Right cardiac atrium (tissue), 5 donors: ENCODE data around the gene NINJ1. TPM values are rescaled to one million over a fixed set of nuclear protein-coding genes. Genes with fewer than 3 reads are reported as not detected.
"Not testable (repeated sequence)": the region's sequence is repeated elsewhere in the genome, so short reads cannot be mapped to it uniquely, and the experiment has no call there.

Source experiments
- ATAC-seq, 2 donors: fragments of 200-7000 bp; cut with Tn5 transposase; one replicate each; pipeline versions ENCODE4 v1.8.0 to v1.9.1; 2020; ENCODE audit warnings: moderate library complexity in 2 of 2, mild to moderate bottlenecking in 1 of 2
- DNase-seq, 3 donors: peaks; one replicate each; pipeline ENCODE4 v3.0.0-alpha.2; 2020
- H3K27ac ChIP-seq: one replicate; pipeline ENCODE4 v1.5.1; 2013; ENCODE audit warnings: mild to moderate bottlenecking, low read length, control low read depth, moderate library complexity
- H3K27me3 ChIP-seq: one replicate; pipeline ENCODE4 v1.6.1; 2013; ENCODE audit not compliant: control insufficient read depth, insufficient read depth
- H3K4me1 ChIP-seq: one replicate; pipeline ENCODE4 v1.6.1; 2013; ENCODE audit warnings: low read length; ENCODE audit not compliant: control insufficient read depth, insufficient read depth
- H3K4me3 ChIP-seq: one replicate; pipeline ENCODE4 v1.5.1; 2013; ENCODE audit warnings: low read length, control low read depth
- H3K9me3 ChIP-seq: one replicate; pipeline ENCODE4 v1.6.1; 2013; ENCODE audit warnings: low read length; ENCODE audit not compliant: control insufficient read depth
- WGBS: extraction: QIAGEN DNeasy Blood & Tissue Kit; methylation state at CpG from one replicate; pipeline ENCODE4 v1.1.7; 2013; 5-methylcytosine and 5-hydroxymethylcytosine counted together
- intact Hi-C, 4 donors: fragments of 100-400 bp; cut with DNase I; formaldehyde crosslinking; loops; one replicate each; pipeline versions ENCODE4 v1.11.0 to v1.14.0; 2022 to 2023
- polyA plus RNA-seq: library from polyadenylated mRNA; stranded (reverse); fragments of 200-250 nt; gene quantifications from one replicate; pipeline ENCODE4 v1.2.3, GENCODE V29; 2013
- total RNA-seq, 4 donors: library from RNA; stranded (reverse); fragmentation: NEBNext Ultra II Directional; extraction: Animal tissue kit (Norgen Biotek cat#: 25700); gene quantifications; one replicate each; pipeline ENCODE4 v1.2.1, GENCODE V29; 2021
- donor health status: healthy with polysubstance abuse.
- donor health status: DM: no; HTN: yes; CAD: no.
- donor health status: DM: no; HTN: no; CAD: no.
- donor health status: DM: no; HTN: yes; CAD: no; lungs with severe emphysema.
- donor health status: DM: yes; HTN: yes; CAD: no.

Gene NINJ1
- total and polyA plus RNA-seq, 5 donors, result 42.9 to 96.2 (median 62.8) TPM

- ATAC-seq (no peak), DNase-seq (peak in 2 of 3 donors; percentile 18 to 38)
- intact Hi-C loops, result no loop called here
- no peak overlapping the region for H3K4me3 ChIP-seq
- WGBS, result 95% methylated on average over 12 of the region's 12 CpGs
- no peaks in the 10 kb centered on the region for H3K27me3 ChIP-seq
- no peaks in the 10 kb centered on the region for H3K9me3 ChIP-seq
- peaks cover 4% of the 10 kb centered on the region for H3K4me1 ChIP-seq
- no peak overlapping the region for H3K27ac ChIP-seq
Observed at GRCh38 chr9:93117924-93118862, 15.9 kb downstream of the NINJ1 start.

GRCh38 chr9:93117521-93117920, 16.5 kb downstream of the NINJ1 start:
- H3K4me3 ChIP-seq, H3K27ac ChIP-seq, H3K27me3 ChIP-seq, ATAC-seq, H3K9me3 ChIP-seq, intact Hi-C loops, H3K4me1 ChIP-seq: not testable (repeated sequence)
- WGBS, result 87% methylated on average over 9 of the region's 9 CpGs
- peak in 2 of 3 donors; percentile 12 to 18 for DNase-seq

- DNase-seq (peak; percentile 73 to 87 (median 85)), ATAC-seq (peak; percentile 31 to 49)
- H3K4me3 ChIP-seq, result no peak overlapping the region
- no peak overlapping the region for H3K27ac ChIP-seq
- no peaks in the 10 kb centered on the region for H3K27me3 ChIP-seq
- no peaks in the 10 kb centered on the region for H3K9me3 ChIP-seq
- peaks cover 4% of the 10 kb centered on the region for H3K4me1 ChIP-seq
- intact Hi-C loops, result no loop called here
- 59% methylated on average over 17 of the region's 17 CpGs for WGBS
Observed at GRCh38 chr9:93116072-93116961, 17.7 kb downstream of the NINJ1 start.

GRCh38 chr9:93115486-93116071, 18.5 kb downstream of the NINJ1 start:
- intact Hi-C loops, result no loop called here
- DNase-seq (peak in 1 of 3 donors; percentile 6), ATAC-seq (no peak)
- no peaks in the 10 kb centered on the region for H3K9me3 ChIP-seq
- no peak overlapping the region for H3K4me3 ChIP-seq
- no peaks in the 10 kb centered on the region for H3K27me3 ChIP-seq
- no peak overlapping the region for H3K27ac ChIP-seq
- H3K4me1 ChIP-seq, result peaks cover 4% of the 10 kb centered on the region
- 42% methylated on average over 3 of the region's 3 CpGs for WGBS

GRCh38 chr9:93114984-93115335, 19.1 kb downstream of the NINJ1 start:
- DNase-seq (peak in 1 of 3 donors; percentile 5), ATAC-seq (no peak)
- no peak overlapping the region for H3K4me3 ChIP-seq
- H3K27ac ChIP-seq, result no peak overlapping the region
- intact Hi-C loops, result no loop called here
- WGBS, result 85% methylated on average over 5 of the region's 5 CpGs
- H3K9me3 ChIP-seq, result no peaks in the 10 kb centered on the region
- peaks cover 4% of the 10 kb centered on the region for H3K4me1 ChIP-seq
- H3K27me3 ChIP-seq, result no peaks in the 10 kb centered on the region

- intact Hi-C loops, result no loop called here
- Histone ChIP-seq H3K27me3 (no peaks in the 10 kb centered on the region), H3K9me3 (no peaks in the 10 kb centered on the region), H3K27ac (no peak overlapping the region), H3K4me1 (peaks cover under 1% of the 10 kb centered on the region), H3K4me3 (no peak overlapping the region)
- ATAC-seq (no peak), DNase-seq (peak in 2 of 3 donors; percentile 39 to 57)
- 83% methylated on average over 17 of the region's 17 CpGs for whole genome bisulfite sequencing
Observed at GRCh38 chr9:93114169-93114983, 19.7 kb downstream of the NINJ1 start.

- DNase-seq (peak in 1 of 3 donors; percentile 50), ATAC-seq (no peak)
- Histone ChIP-seq H3K27me3 (no peaks in the 10 kb centered on the region), H3K9me3 (no peaks in the 10 kb centered on the region), H3K4me3 (no peak overlapping the region), H3K27ac (no peak overlapping the region), H3K4me1 (no peaks in the 10 kb centered on the region)
- WGBS, result 89% methylated on average over 13 of the region's 13 CpGs
- intact Hi-C loops, result no loop called here
Observed at GRCh38 chr9:93112864-93113389, 21.1 kb downstream of the NINJ1 start.

- no peak for ATAC-seq
- peak in 2 of 3 donors; percentile 53 to 55 for DNase-seq
- no peaks in the 10 kb centered on the region for H3K4me1 ChIP-seq
- intact Hi-C loops, result no loop called here
- no peak overlapping the region for H3K4me3 ChIP-seq
- WGBS, result 82% methylated on average over 15 of the region's 15 CpGs
- H3K27me3 ChIP-seq, result no peaks in the 10 kb centered on the region
- no peak overlapping the region for H3K27ac ChIP-seq
- no peaks in the 10 kb centered on the region for H3K9me3 ChIP-seq
Observed at GRCh38 chr9:93112116-93112863, 21.8 kb downstream of the NINJ1 start.

GRCh38 chr9:93111371-93112115, 22.5 kb downstream of the NINJ1 start:
- H3K27ac ChIP-seq, result no peak overlapping the region
- ATAC-seq (no peak), DNase-seq (peak in 2 of 3 donors; percentile 43 to 55)
- WGBS, result 87% methylated on average over 18 of the region's 18 CpGs
- no peak overlapping the region for H3K4me3 ChIP-seq
- no peaks in the 10 kb centered on the region for H3K4me1 ChIP-seq
- no peaks in the 10 kb centered on the region for H3K9me3 ChIP-seq
- intact Hi-C loops, result no loop called here
- H3K27me3 ChIP-seq, result no peaks in the 10 kb centered on the region
